Ovary (tissue), 3 donors: Measurements from ENCODE around the gene AKT3.
"Not testable (repeated sequence)": the region's sequence is repeated elsewhere in the genome, so short reads cannot be mapped to it uniquely, and the experiment has no call there.

Experiments
- CTCF ChIP-seq, 3 donors: fragments of 450-650 bp in 2 of 3; fragments of 200-600 bp in 1 of 3; IDR thresholded peaks; one replicate each; pipeline versions ENCODE4 v1.5.1 to v1.8.0; 2016 to 2022; ENCODE audit warnings: antibody characterized with exemption in 3 of 3, mild to moderate bottlenecking in 1 of 3
- POLR2A ChIP-seq: fragments of 450-650 bp; IDR thresholded peaks from one replicate; pipeline ENCODE4 v1.6.1; 2017; ENCODE audit warnings: antibody characterized with exemption, mild to moderate bottlenecking, moderate library complexity
- donor health status: DM: no; HTN: no; CAD: no.

GRCh38 chr1:243807346-243807745 is 42.7 kb downstream of the AKT3 start:
- TF ChIP-seq CTCF (IDR thresholded peaks at IDR 0.05); POLR2A: not testable (repeated sequence)
